BLaER1 treated with 17β-estradiol and CSF1 and Interleukin-3, amounts not matched to agents 10 nM and 100 nM (cell line): Measurements from ENCODE around the gene GTF3C4.

Experiments used
- H3K27ac ChIP-seq, 11 experiments: shearing (Covaris generic); formaldehyde crosslinking; 2 replicates each; pipeline ENCODE4 v1.8.1; 2022
- H3K27me3 ChIP-seq, 11 experiments: shearing (Covaris generic); formaldehyde crosslinking; 2 replicates each; pipeline ENCODE4 v1.8.1; 2022
- H3K36me3 ChIP-seq, 11 experiments: shearing (Covaris generic); formaldehyde crosslinking; 2 replicates each; pipeline ENCODE4 v1.8.1; 2022
- H3K4me1 ChIP-seq, 10 experiments: shearing (Covaris generic); formaldehyde crosslinking; 2 replicates each; pipeline ENCODE4 v1.8.1; 2022
- H3K4me2 ChIP-seq, 11 experiments: shearing (Covaris generic); formaldehyde crosslinking; 2 replicates each; pipeline ENCODE4 v1.8.1; 2022
- H3K4me3 ChIP-seq, 10 experiments: shearing (Covaris generic); formaldehyde crosslinking; 2 replicates each; pipeline ENCODE4 v1.8.1; 2022
- H3K9ac ChIP-seq, 11 experiments: shearing (Covaris generic); formaldehyde crosslinking; 2 replicates each; pipeline ENCODE4 v1.8.1; 2022
- H3K9me3 ChIP-seq, 11 experiments: shearing (Covaris generic); formaldehyde crosslinking; replicated peaks in 1 of 11; 2 replicates each; pipeline ENCODE4 v1.8.1; 2022
- H4K20me1 ChIP-seq, 11 experiments: shearing (Covaris generic); formaldehyde crosslinking; 2 replicates each; pipeline ENCODE4 v1.8.1; 2022
- Cebpa-rat ChIP-seq, 11 experiments: shearing (Covaris generic); IDR thresholded peaks; 2 replicates each; pipeline ENCODE4 v1.8.1; 2022

GTF3C4 gene

DNA sequence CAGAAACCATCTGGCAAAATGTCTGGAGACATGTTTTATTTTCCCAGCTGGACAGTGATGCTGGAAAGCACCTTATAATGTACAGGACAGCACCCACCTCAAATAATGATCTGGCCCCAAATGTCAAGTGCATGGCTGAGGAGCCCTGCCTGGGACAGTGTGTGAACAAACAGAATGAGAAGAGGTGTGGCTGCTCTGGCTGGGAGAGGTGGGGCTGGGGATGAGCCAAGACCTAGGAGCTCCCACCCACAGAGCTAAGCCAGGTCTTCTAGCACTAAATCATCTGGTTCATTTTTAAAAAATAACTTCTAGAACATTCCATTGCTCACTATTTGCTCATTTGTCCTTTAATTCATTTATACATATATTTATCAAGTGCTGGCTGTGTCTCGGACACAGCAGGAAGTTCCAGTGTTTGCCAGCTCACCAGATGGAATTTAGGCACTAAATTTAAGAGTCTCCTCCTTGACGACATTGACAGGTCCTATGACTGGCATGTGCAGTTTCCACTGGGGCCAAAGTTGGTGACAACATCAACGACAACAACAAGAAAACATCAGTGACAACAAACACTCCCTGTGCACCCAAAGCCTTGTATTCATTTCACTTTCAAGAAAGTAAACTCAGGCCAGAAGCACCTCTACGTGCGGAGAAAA, 59.1 kb downstream of the GTF3C4 start:
- no peak for TF ChIP-seq Cebpa-rat (IDR thresholded peaks at IDR 0.05)

DNA sequence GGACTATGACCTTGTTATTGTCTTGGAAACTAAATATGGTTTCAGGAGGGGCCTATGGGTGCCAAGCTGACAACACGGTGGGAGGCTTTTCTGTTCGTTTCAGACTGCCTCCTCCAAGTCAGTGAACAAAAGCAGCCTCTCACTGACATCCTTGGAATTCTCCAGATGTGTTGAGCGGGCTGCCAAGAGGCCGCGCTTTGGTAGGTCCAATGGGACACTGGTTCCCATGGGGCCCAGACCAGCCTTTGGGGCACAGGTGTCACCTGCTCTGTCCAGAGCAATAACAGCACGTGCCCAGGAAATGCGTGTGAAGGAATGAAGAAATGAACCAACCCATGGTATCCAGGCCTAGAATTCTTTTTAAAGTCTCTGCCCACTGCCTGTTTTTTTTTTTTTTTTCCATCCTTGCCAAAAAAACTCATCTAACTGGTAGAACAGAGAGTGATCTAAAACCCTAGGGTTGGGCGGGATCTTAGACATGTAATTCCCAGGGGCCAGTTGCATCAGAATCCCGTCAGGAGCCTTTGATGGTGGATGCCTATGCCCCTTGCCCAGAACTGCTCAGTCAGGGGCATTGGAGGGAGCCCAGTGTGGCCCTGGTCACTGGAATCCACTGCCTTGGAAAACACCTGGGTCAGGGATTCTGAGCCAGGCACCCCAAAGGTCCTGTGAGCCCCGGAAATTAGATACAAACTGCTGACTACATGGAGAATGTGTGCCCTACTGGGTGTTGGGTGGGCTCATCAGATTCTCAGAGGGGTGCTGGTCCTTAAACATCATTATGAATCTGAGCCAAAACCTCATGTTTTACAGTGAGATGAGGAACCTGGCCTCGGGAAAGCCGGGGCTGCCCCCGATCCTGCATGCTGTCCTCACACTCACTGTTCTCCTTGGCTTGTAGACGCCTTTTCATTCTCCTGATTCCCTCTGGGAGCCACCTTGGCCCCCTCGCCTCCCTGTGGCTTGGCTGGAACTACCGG, 60.1 kb downstream of the GTF3C4 start:
- Histone ChIP-seq H3K9ac (no peak overlapping the region), H4K20me1 (no peaks in the 10 kb centered on the region; a peak in 1 of 22 replicates), H3K4me2 (peak overlapping the region in 8 of 11 experiments; percentile 45 to 82 (median 58); a peak in 16 of 22 replicates), H3K4me3 (no peak overlapping the region), H3K27ac (peak overlapping the region in 2 of 11 experiments; percentile 10 to 43; a peak in 3 of 22 replicates), H3K36me3 (no peaks in the 10 kb centered on the region), H3K27me3 (peaks cover 0 to 7% (median 0%) of the 10 kb centered on the region in 11 experiments; a peak in 1 of 22 replicates), H3K9me3 (no peaks in the 10 kb centered on the region), H3K4me1 (peaks cover 0 to 49% (median 36%) of the 10 kb centered on the region in 10 experiments; a peak in 16 of 20 replicates)
- TF ChIP-seq Cebpa-rat (IDR thresholded peaks at IDR 0.05): no peak

More for the DNA sequence above, 59.1 kb downstream of the GTF3C4 start:
- H3K4me2 ChIP-seq: peak overlapping the region in 8 of 11 experiments; percentile 45 to 82 (median 58); a peak in 12 of 22 replicates
- H3K27me3 ChIP-seq: peaks cover 0 to 7% (median 0%) of the 10 kb centered on the region in 11 experiments; a peak in 1 of 22 replicates
- H3K36me3 ChIP-seq: no peaks in the 10 kb centered on the region
- H3K4me3 ChIP-seq: no peak overlapping the region
- no peak overlapping the region; a peak in 1 of 22 replicates for H3K9ac ChIP-seq
- peaks cover 0 to 49% (median 36%) of the 10 kb centered on the region in 10 experiments; a peak in 16 of 20 replicates for H3K4me1 ChIP-seq
- H3K9me3 ChIP-seq: no peaks in the 10 kb centered on the region
- 0 out of 22 replicates have a peak overlapping the region, but pooled peaks of 1 of the 11 experiments have one; percentile 4 for H3K27ac ChIP-seq
- H4K20me1 ChIP-seq: no peaks in the 10 kb centered on the region; a peak in 1 of 22 replicates

DNA sequence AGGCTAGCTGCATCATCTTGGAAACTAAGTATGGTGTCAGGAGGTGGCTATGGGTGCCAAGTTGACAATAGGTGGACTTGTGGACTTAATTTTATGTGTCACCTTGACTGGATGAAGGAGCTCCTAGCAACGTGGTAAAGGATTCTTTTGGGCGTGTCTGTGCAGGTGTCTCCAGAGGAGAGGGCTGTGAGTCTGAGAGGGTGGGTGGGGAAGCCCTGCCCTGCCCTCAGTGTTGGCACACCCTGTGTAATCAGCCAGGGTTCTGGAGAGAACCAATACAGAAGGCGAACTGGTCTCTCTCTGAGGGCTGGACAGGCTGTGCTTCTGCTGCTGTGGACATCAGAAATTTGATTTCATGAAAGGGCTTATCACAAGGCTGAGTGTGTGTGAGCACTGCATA, 61.0 kb downstream of the GTF3C4 start:
- Histone ChIP-seq H3K9ac (no peak overlapping the region), H3K36me3 (no peaks in the 10 kb centered on the region), H3K4me2 (peak overlapping the region in 4 of 11 experiments; percentile 63 to 82 (median 73); a peak in 4 of 22 replicates), H3K4me1 (peaks cover 0 to 49% (median 36%) of the 10 kb centered on the region in 10 experiments; a peak in 16 of 20 replicates), H3K9me3 (no peaks in the 10 kb centered on the region), H3K27me3 (peaks cover 0 to 7% (median 0%) of the 10 kb centered on the region in 11 experiments; a peak in 1 of 22 replicates), H4K20me1 (no peaks in the 10 kb centered on the region; a peak in 1 of 22 replicates), H3K27ac (no peak overlapping the region), H3K4me3 (no peak overlapping the region)
- TF ChIP-seq Cebpa-rat (IDR thresholded peaks at IDR 0.05): no peak

DNA sequence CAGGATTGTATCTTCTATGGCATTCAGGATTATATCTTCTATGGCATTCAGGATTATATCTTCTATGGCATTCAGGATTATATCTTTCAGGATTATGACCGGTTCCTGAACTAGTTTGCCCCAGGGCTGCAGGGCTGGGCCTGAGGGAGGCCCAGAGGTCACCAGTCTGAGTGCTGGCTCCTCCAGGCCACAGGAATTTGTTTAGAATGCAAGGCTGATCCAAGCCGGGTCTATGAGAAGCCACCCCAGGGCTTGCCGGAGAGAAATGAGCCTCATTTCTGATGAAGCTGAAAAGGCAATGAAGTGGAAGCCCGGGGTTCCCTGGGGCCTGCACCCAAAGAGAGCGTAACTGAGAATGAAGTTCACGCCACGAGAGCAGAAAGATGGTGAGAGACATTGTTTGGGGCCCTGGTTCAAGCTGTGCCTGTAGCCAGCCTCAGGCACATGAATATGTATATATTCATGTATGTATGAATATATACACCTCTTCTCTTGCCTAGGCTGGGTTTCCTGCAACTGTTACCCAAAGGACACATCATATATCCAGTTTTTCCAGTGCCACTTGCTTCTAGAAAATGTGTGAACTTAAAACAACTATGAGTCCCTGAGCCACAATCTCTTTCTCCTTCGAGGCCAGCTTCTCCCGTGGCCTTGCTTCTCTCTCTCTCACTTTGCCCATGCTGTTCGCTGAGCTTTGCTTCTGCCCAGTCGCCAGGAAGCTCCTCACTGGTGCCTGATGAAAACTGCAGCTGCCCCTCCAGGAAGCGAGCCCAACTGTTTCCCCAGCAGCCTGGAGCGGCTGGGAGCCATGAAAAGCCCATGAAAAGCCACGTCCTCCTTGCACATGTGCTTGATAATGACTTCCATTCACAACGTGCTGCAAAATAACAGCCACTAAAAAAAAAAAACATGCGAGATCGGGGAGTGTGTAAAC, 62.3 kb downstream of the GTF3C4 start:
- peaks cover 0 to 7% (median 0%) of the 10 kb centered on the region in 11 experiments; a peak in 1 of 22 replicates for H3K27me3 ChIP-seq
- H3K4me3 ChIP-seq: no peak overlapping the region
- peak overlapping the region in 10 of 11 experiments; percentile 11 to 70 (median 56); a peak in 17 of 22 replicates for H3K4me2 ChIP-seq
- no peaks in the 10 kb centered on the region for H3K9me3 ChIP-seq
- no peaks in the 10 kb centered on the region for H3K36me3 ChIP-seq
- no peak overlapping the region for H3K27ac ChIP-seq
- TF ChIP-seq Cebpa-rat (IDR thresholded peaks at IDR 0.05): no peak
- peaks cover 0 to 49% (median 36%) of the 10 kb centered on the region in 10 experiments; a peak in 16 of 20 replicates for H3K4me1 ChIP-seq
- peak overlapping the region in 1 of 11 experiments; percentile 14; a peak in 1 of 22 replicates for H3K9ac ChIP-seq
- H4K20me1 ChIP-seq: no peaks in the 10 kb centered on the region; a peak in 1 of 22 replicates

DNA sequence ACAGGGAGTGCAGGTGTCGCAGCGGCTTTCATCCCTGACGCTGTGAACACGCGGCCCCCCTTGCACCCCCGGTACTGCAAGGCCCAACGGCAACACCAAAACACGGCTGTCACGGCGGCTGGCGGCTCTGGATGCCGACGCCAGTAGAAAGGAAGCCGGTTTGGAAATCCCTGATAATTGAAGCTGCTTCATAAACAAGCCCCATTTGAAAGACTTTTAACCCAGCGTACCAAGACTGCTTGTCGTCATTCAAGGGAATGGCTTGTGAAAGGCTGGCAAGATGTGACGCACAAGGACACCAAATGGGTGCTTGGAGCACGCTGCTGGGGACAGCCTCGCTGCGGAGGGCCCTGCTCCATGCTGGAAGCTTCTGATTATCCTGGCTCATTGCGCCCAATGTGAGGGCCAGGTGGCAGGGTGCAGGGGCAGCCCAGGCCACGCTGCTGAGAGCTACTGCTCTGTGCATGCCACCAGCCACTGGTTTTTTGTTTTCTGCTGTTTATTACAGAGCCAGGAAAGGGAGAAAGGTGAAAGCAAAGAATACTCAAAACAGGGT, 63.1 kb downstream of the GTF3C4 start:
- Histone ChIP-seq H4K20me1 (no peaks in the 10 kb centered on the region; a peak in 1 of 22 replicates), H3K36me3 (no peaks in the 10 kb centered on the region), H3K4me1 (peaks cover 0 to 46% (median 34%) of the 10 kb centered on the region in 10 experiments; a peak in 16 of 20 replicates), H3K4me3 (no peak overlapping the region), H3K27ac (no peak overlapping the region), H3K9me3 (no peaks in the 10 kb centered on the region), H3K4me2 (peak overlapping the region in 10 of 11 experiments; percentile 11 to 70 (median 56); a peak in 17 of 22 replicates), H3K9ac (no peak overlapping the region; a peak in 1 of 22 replicates), H3K27me3 (peaks cover 0 to 7% (median 0%) of the 10 kb centered on the region in 11 experiments; a peak in 1 of 22 replicates)
- no peak for TF ChIP-seq Cebpa-rat (IDR thresholded peaks at IDR 0.05)

DNA sequence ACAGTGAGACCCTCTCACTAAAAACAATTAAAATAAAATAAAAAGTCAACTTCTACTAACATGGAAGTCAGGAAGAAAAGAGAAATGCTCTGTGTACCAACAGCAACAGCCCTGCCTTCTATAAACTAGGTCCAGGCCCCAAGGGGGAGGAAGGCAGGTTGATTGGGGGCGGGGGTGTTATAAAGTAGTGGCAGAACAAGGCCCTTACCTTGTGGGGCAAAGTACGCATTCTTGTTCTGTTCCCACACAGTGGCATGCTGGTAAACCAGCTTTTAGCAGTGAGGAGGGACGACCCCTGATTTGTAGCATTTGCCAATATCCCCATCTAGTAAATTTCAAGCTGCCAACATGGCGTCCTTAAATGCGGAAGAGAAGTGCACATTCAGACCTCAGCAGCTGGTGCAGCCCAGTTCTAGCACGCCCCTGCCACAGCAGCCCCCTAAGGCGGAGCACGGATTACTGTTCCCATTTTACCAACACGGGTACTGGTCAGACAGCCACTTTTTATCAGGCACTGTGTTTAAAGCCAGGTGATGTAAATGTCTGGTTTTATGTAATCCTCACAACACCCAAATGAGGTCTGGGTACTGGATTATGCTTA, 69.5 kb downstream of the GTF3C4 start:
- Histone ChIP-seq H3K9me3 (no peaks in the 10 kb centered on the region), H3K4me2 (no peak overlapping the region), H3K4me3 (no peak overlapping the region), H3K27ac (no peak overlapping the region), H3K9ac (no peak overlapping the region), H3K36me3 (no peaks in the 10 kb centered on the region), H4K20me1 (no peaks in the 10 kb centered on the region), H3K27me3 (peaks cover 3 to 13% (median 10%) of the 10 kb centered on the region in 11 experiments; a peak in 18 of 22 replicates), H3K4me1 (peaks cover 0 to 5% (median 0%) of the 10 kb centered on the region in 10 experiments; a peak in 2 of 20 replicates)
- no peak for TF ChIP-seq Cebpa-rat (IDR thresholded peaks at IDR 0.05)

DNA sequence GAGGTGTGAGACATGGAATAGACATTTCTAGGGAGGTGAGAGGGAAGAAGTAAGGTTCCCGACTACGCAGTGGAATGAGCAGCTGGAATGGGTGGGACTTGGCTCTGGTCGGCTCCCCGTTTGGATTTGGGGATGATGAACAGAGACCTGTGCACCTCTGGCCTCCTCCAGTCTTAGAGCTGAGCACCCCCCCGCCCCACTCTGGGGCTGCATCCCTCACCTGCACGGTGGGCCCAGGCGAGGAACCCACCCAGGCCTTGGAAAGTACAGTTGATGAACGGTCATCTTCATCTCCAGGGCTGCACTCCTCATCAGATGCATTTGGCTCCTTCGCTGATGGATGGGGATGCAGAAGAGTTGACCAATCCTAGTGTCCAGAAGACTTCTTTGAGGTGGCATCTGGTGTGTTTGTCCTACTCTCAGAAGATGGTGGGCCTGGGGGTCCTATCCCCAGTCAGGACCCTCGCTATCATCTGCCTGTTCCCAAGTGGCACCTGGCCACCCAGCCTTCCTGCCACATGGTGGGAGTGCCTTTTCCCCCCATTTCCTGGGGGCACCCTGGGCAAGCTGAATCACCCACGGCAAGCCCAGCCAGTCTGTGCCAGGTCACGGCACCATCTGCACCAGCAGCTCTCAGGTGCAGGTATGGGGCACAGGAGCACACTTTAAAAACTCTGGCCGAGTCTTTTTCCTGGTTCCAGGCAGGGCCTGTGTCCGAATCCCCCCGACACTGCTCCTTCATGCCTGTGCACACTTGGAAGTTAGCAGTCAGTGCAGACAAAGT, 70.5 kb downstream of the GTF3C4 start:
- H3K4me2 ChIP-seq: no peak overlapping the region
- H3K9me3 ChIP-seq: no peaks in the 10 kb centered on the region
- peaks cover 9 to 22% (median 19%) of the 10 kb centered on the region in 11 experiments; a peak in 19 of 22 replicates for H3K27me3 ChIP-seq
- no peaks in the 10 kb centered on the region for H4K20me1 ChIP-seq
- no peak overlapping the region for H3K27ac ChIP-seq
- TF ChIP-seq Cebpa-rat (IDR thresholded peaks at IDR 0.05): no peak
- no peaks in the 10 kb centered on the region for H3K36me3 ChIP-seq
- no peak overlapping the region for H3K4me3 ChIP-seq
- H3K9ac ChIP-seq: no peak overlapping the region
- H3K4me1 ChIP-seq: peaks cover 0 to 5% (median 0%) of the 10 kb centered on the region in 10 experiments; a peak in 2 of 20 replicates
